IPS-18a (cell line): Measurements from ENCODE around the gene WTAP.
"Not testable (repeated sequence)": the region's sequence is repeated elsewhere in the genome, so short reads cannot be mapped to it uniquely, and the experiment has no call there.

Experiments used
- H3K27ac ChIP-seq: one replicate; pipeline ENCODE4 v1.5.1; 2013; ENCODE audit warnings: low read length
- H3K27me3 ChIP-seq: one replicate; pipeline ENCODE4 v1.6.1; 2013; ENCODE audit warnings: mild to moderate bottlenecking, low read length; ENCODE audit not compliant: control insufficient read depth, insufficient read depth
- H3K36me3 ChIP-seq: one replicate; pipeline ENCODE4 v1.6.1; 2013; ENCODE audit warnings: low read depth, low read length; ENCODE audit not compliant: control insufficient read depth
- H3K4me1 ChIP-seq: one replicate; pipeline ENCODE4 v1.6.1; 2013; ENCODE audit warnings: low read depth, low read length; ENCODE audit not compliant: control insufficient read depth
- H3K4me3 ChIP-seq: one replicate; pipeline ENCODE4 v1.5.1; 2013; ENCODE audit warnings: low read length
- H3K9ac ChIP-seq: one replicate; pipeline ENCODE4 v1.6.1; 2013; ENCODE audit warnings: mild to moderate bottlenecking, low read length, moderate library complexity
- H3K9me3 ChIP-seq: one replicate; pipeline ENCODE4 v1.6.1; 2013; ENCODE audit warnings: low read depth, low read length; ENCODE audit not compliant: control insufficient read depth

WTAP gene

DNA sequence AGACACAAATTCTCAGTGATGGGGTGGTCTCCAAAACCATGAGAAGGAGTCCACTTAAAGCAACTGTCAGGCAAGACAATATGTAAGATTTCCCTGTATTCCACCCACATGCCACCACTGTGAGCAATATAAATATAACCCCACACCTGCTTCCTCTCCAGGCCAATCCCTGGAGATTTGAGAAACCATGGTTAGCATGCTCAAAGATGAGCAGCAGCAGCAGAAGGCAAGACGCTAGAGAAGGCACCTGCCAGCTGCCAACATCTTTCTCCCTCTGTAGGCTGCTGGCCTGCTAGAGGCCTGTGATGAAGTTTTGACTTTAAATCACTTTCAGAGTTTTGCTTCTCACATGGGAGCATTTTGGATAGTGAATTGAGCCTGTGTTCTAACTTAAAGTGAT is 26.3 kb upstream of the WTAP start:
- no peak overlapping the region for H3K4me3 ChIP-seq
- no peak overlapping the region for H3K9ac ChIP-seq
- H3K4me1 ChIP-seq: no peaks in the 10 kb centered on the region
- no peaks in the 10 kb centered on the region for H3K27me3 ChIP-seq
- H3K9me3 ChIP-seq: peaks cover 2% of the 10 kb centered on the region
- no peak overlapping the region for H3K27ac ChIP-seq
- H3K36me3 ChIP-seq: no peaks in the 10 kb centered on the region

DNA sequence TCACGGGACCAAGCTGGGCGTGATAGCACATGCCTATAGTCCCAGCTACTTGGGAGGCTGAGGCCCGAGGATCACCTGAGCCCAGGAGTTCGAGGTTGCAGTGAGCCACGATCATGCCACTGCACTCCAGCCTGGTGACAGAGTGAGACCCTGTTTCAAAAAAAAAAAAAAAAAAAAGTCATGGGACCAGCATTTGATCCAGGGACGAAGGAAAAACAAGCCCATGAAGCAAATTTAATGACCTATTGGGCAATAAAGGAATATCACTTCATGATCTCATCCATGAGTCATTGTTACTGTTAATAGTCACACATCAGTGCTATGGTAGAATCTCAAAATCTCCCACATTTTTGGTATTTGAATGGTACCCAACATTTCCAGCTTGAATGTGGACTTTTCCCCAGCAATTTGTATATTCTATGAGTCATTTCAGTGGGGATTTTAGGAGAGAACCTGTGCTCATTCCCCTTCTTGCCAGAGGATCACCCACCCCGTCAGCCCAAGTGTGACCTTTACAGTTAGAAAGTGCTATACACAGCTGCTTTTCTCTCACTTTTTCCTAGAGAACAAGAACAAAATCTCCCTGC is 25.8 kb upstream of the WTAP start:
- no peaks in the 10 kb centered on the region for H3K36me3 ChIP-seq
- H3K9me3 ChIP-seq: peaks cover 2% of the 10 kb centered on the region
- no peak overlapping the region for H3K9ac ChIP-seq
- H3K4me1 ChIP-seq: no peaks in the 10 kb centered on the region
- no peak overlapping the region for H3K27ac ChIP-seq
- H3K4me3 ChIP-seq: no peak overlapping the region
- H3K27me3 ChIP-seq: no peaks in the 10 kb centered on the region

DNA sequence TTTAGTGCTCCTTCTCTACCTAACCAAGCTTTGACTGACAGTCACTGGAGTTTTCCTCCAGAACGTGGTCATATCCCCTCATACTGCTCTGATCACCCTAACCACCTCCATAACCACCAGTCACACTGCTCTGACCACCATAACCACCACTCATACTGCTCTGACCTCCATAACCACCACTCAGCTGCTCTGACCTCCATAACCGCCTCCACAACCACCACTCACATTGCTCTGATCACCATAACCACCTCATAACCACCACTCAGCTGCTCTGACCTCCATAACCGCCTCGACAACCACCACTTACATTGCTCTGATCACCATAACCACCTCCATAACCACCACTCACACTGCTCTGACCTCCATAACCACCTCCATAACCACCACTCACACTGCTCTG is 16.7 kb upstream of the WTAP start:
- H3K4me1 ChIP-seq, H3K27me3 ChIP-seq, H3K9me3 ChIP-seq, H3K9ac ChIP-seq, H3K36me3 ChIP-seq, H3K4me3 ChIP-seq, H3K27ac ChIP-seq: not testable (repeated sequence)

DNA sequence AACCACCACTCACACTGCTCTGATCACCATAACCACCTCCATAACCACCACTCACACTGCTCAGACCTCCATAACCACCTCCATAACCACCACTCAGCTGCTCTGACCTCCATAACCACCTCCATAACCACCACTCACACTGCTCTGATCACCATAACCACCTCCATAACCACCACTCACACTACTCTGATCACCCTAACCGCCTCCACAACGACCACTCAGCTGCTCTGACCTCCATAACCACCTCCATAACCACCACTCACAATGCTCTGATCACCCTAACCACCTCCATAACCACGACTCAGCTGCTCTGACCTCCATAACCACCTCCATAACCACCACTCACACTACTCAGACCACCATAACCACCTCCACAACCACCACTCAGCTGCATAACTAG is 14.9 kb upstream of the WTAP start:
- not testable (repeated sequence) for H3K36me3 ChIP-seq, H3K27ac ChIP-seq, H3K4me3 ChIP-seq, H3K9ac ChIP-seq, H3K4me1 ChIP-seq, H3K27me3 ChIP-seq, H3K9me3 ChIP-seq

DNA sequence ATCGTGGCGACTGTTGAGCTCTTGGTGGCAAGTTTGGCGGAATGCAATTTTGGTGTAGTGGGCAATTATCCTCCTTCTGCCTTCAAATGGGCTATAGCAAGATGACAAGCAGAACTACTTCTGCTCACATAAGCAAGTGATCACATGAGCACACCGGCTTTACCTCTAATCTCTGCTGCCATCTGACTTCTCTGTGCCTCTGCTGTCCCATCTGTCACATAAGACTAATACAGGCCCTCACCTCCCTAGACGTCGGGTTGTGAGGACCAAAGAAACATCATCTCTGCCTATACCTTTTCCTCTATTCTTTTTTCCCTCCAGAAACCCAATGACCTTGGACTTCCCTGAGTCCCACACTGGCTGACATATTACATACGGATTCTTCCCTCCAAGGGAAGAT is 13.3 kb upstream of the WTAP start:
- Histone ChIP-seq H3K27me3 (no peaks in the 10 kb centered on the region), H3K4me1 (no peaks in the 10 kb centered on the region), H3K4me3 (no peak overlapping the region), H3K9me3 (no peaks in the 10 kb centered on the region), H3K27ac (no peak overlapping the region), H3K36me3 (no peaks in the 10 kb centered on the region), H3K9ac (no peak overlapping the region)

DNA sequence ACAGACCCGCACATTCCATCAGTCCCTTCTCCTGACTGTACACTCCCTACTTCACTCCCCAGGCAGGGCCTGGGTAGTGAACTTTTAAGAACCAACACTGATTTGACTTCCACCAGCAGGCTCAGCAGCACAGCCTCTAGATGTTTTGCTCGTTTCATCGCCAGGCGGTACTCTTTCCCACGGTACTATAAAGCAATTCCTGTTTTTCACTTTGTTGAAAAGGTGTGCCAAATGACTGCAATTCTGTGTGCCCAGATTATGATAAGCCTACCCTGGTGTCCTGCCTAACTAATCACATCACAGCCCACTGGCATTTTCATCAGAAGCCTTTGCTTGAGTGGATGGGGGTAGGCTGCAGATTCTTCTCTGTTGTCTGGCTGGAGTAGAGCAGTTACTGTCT is 12.9 kb upstream of the WTAP start:
- Histone ChIP-seq H3K36me3 (no peaks in the 10 kb centered on the region), H3K4me1 (no peaks in the 10 kb centered on the region), H3K9me3 (no peaks in the 10 kb centered on the region), H3K4me3 (no peak overlapping the region), H3K27me3 (no peaks in the 10 kb centered on the region), H3K27ac (no peak overlapping the region), H3K9ac (no peak overlapping the region)

DNA sequence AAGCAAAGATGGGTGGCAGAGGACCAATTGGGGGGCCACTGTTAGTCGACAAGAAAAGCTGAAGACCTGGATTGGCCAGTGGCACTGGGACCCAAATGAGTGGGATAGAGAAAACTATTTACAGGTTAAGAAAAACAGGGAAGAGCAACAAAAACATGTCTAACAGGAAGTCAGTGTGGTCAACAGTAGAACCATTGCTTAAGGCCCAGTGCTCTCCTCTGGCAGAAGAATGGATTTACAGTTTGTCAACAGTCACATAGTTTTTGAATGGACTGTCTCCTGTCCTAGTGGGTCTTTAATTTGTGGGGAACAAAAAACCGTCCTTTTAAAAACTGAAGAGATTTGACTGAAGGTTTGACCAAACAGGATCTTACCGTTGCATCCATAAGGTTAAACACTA is 12.1 kb upstream of the WTAP start:
- no peak overlapping the region for H3K9ac ChIP-seq
- H3K4me1 ChIP-seq: no peaks in the 10 kb centered on the region
- no peaks in the 10 kb centered on the region for H3K27me3 ChIP-seq
- H3K27ac ChIP-seq: no peak overlapping the region
- no peaks in the 10 kb centered on the region for H3K36me3 ChIP-seq
- H3K4me3 ChIP-seq: no peak overlapping the region
- H3K9me3 ChIP-seq: no peaks in the 10 kb centered on the region

DNA sequence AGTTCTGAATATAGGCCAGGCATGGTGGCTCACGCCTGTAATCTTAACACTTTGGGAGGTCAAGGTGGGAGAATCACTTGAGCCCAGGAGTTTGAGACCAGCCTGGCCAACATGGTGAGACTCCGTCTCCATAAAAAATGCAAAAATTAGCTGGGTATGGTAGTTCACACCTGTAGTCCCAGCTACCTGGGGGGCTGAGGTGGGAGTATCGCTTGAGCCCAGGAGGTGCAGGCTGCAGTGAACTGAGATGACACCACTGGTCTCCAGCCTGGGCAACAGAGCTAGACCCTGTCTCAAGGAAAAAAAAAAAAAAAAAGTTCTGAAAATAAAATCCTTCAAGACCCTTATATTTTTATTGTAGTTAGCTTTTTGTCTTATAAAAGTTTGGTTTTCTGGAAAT is 11.7 kb upstream of the WTAP start:
- H3K27ac ChIP-seq: no peak overlapping the region
- no peaks in the 10 kb centered on the region for H3K4me1 ChIP-seq
- no peak overlapping the region for H3K4me3 ChIP-seq
- H3K27me3 ChIP-seq: no peaks in the 10 kb centered on the region
- H3K36me3 ChIP-seq: no peaks in the 10 kb centered on the region
- H3K9ac ChIP-seq: no peak overlapping the region
- H3K9me3 ChIP-seq: no peaks in the 10 kb centered on the region

DNA sequence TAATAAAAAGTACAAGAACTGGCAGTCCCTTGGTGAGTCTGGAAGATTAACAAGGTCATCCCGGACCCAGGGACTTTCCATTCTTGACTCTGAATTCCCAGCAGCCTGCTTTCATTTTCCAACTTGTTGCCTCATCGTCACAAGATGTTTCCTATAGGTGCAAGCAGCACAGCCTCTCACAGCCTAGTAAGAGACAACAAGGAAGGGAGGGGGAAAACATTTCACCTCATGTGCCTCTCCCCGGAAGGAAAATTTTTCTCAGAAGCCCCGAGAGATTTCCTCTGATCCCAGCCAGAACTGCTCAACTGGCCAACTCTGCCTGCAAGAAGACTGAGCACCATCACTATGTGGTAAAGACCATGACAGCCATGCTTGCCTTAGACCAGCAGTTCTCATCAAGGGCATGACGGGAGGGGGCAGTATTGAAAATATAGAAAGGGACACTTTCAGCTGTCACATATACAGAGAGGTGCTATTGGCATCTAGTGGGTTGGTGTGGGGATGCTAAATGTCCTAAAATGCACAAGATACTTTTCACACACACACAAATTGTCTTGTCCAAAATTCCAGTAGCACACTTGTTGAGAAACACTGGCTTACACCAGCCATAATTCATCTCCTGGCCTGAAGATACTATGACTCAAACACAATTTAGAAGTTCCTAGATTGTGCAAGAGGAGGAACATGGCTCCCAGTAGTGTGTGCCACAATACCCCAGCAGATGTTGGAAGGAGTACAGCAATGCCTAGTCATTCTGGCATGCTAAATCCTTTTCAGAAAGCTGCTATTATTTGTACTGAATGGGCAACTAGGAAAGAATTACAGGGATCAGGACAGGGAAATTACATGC is 10.8 kb upstream of the WTAP start:
- Histone ChIP-seq H3K27ac (no peak overlapping the region), H3K9ac (no peak overlapping the region), H3K4me1 (no peaks in the 10 kb centered on the region), H3K27me3 (no peaks in the 10 kb centered on the region), H3K36me3 (no peaks in the 10 kb centered on the region), H3K4me3 (no peak overlapping the region), H3K9me3 (no peaks in the 10 kb centered on the region)

DNA sequence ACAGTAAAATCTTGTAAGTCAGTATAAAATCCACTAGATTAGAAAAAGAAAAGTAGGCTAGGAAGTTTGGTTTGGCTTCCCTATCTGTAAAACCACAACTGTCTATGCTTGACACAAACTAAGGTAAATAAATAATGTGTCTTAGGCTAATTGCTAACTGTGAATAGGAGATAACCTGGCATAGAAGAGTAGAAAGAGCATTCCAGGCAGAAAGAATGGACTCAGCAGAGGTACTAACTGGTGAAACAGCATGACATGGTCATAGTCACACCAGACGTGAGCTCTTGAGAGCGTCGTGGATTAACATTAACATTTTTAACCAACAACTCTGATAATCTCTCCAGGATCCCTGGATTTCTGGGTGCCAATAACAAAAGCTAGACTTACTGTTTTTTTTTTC is 8.7 kb upstream of the WTAP start:
- Histone ChIP-seq H3K9me3 (no peaks in the 10 kb centered on the region), H3K4me3 (no peak overlapping the region), H3K27ac (no peak overlapping the region), H3K27me3 (no peaks in the 10 kb centered on the region), H3K36me3 (no peaks in the 10 kb centered on the region), H3K9ac (no peak overlapping the region), H3K4me1 (no peaks in the 10 kb centered on the region)

DNA sequence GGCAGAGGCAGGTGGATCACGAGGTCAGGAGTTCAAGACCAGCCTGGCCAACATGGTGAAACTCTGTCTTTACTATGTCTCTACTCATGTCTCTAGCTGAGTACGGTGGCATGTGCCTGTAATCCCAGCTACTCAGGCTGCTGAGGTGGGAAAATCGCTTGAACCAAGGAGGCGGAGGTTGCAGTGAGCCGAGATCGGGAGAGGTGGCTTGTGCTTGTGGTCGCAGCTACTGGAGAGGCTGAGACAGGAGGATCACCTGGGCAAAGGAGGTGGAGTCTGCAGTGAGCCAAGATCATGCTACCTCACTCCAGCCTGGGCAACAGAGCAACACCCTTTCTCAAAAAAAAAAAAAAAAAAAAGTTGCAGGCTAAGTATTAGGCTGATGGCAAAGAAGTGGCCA is 8.0 kb upstream of the WTAP start:
- H3K27ac ChIP-seq: no peak overlapping the region
- no peaks in the 10 kb centered on the region for H3K9me3 ChIP-seq
- no peaks in the 10 kb centered on the region for H3K4me1 ChIP-seq
- H3K27me3 ChIP-seq: no peaks in the 10 kb centered on the region
- H3K4me3 ChIP-seq: no peak overlapping the region
- H3K9ac ChIP-seq: no peak overlapping the region
- H3K36me3 ChIP-seq: no peaks in the 10 kb centered on the region

DNA sequence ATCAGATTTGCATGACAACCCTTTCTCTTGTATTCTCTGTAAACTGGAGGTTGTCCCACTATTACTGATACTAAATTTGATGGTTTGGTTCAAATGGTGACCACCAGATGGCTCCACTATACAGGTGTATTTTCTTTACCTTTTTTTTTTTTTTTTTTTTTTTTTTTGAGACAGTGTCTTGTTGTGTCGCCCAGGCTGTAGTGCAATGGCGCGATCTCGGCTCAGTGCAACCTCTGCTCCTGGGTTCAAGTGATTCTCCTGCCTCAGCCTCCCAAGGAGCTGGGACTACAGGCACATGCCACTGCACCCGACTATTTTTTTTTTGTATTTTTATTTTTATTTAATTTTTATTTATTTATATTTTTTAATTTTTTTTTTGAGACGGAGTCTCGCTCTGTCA is 6.6 kb upstream of the WTAP start:
- Histone ChIP-seq H3K4me3 (no peak overlapping the region), H3K4me1 (peaks cover under 1% of the 10 kb centered on the region), H3K36me3 (no peaks in the 10 kb centered on the region), H3K9me3 (no peaks in the 10 kb centered on the region), H3K27ac (no peak overlapping the region), H3K9ac (no peak overlapping the region), H3K27me3 (no peaks in the 10 kb centered on the region)
